Right cardiac atrium (tissue), 5 donors: Measurements from ENCODE around the gene CYB5A. TPM values are rescaled to one million over a fixed set of nuclear protein-coding genes. Genes with fewer than 3 reads are reported as not detected.

Source experiments
- ATAC-seq, 2 donors: fragments of 200-7000 bp; cut with Tn5 transposase; one replicate each; pipeline versions ENCODE4 v1.8.0 to v1.9.1; 2020; ENCODE audit warnings: moderate library complexity in 2 of 2, mild to moderate bottlenecking in 1 of 2
- DNase-seq, 3 donors: peaks; one replicate each; pipeline ENCODE4 v3.0.0-alpha.2; 2020
- H3K27ac ChIP-seq: one replicate; pipeline ENCODE4 v1.5.1; 2013; ENCODE audit warnings: mild to moderate bottlenecking, low read length, control low read depth, moderate library complexity
- H3K27me3 ChIP-seq: one replicate; pipeline ENCODE4 v1.6.1; 2013; ENCODE audit not compliant: control insufficient read depth, insufficient read depth
- H3K4me1 ChIP-seq: one replicate; pipeline ENCODE4 v1.6.1; 2013; ENCODE audit warnings: low read length; ENCODE audit not compliant: control insufficient read depth, insufficient read depth
- H3K4me3 ChIP-seq: one replicate; pipeline ENCODE4 v1.5.1; 2013; ENCODE audit warnings: low read length, control low read depth
- H3K9me3 ChIP-seq: one replicate; pipeline ENCODE4 v1.6.1; 2013; ENCODE audit warnings: low read length; ENCODE audit not compliant: control insufficient read depth
- WGBS: extraction: QIAGEN DNeasy Blood & Tissue Kit; methylation state at CpG from one replicate; pipeline ENCODE4 v1.1.7; 2013; 5-methylcytosine and 5-hydroxymethylcytosine counted together
- intact Hi-C, 4 donors: fragments of 100-400 bp; cut with DNase I; formaldehyde crosslinking; loops; one replicate each; pipeline versions ENCODE4 v1.11.0 to v1.14.0; 2022 to 2023
- polyA plus RNA-seq: library from polyadenylated mRNA; stranded (reverse); fragments of 200-250 nt; gene quantifications from one replicate; pipeline ENCODE4 v1.2.3, GENCODE V29; 2013
- total RNA-seq, 4 donors: library from RNA; stranded (reverse); fragmentation: NEBNext Ultra II Directional; extraction: Animal tissue kit (Norgen Biotek cat#: 25700); gene quantifications; one replicate each; pipeline ENCODE4 v1.2.1, GENCODE V29; 2021
- donor health status: healthy with polysubstance abuse.
- donor health status: DM: no; HTN: yes; CAD: no.
- donor health status: DM: no; HTN: no; CAD: no.
- donor health status: DM: no; HTN: yes; CAD: no; lungs with severe emphysema.
- donor health status: DM: yes; HTN: yes; CAD: no.

Gene CYB5A
- total and polyA plus RNA-seq, 5 donors, result 40.4 to 91.8 (median 53.1) TPM

DNA sequence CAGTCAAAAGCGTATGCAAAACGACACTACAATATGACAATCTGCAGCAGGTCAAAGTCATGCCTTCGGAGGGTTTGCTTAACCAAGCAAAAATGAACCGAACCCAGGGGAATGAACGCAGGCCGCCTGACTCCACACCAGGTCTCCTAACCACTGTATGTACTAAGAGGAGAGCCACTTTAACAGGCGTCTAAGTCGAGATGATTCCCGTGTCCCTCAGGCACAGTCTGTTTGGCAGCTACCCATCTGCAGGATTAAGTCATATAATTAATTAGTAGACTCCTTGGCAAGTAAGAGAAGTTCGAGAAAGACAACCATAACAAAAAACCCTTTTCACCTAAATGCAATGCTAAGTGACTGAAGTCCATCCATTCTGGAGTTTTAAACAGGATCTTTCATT lies 15.2 kb downstream of the CYB5A start:
- Histone ChIP-seq H3K4me3 (no peak overlapping the region), H3K4me1 (peaks cover 17% of the 10 kb centered on the region), H3K27ac (no peak overlapping the region), H3K27me3 (no peaks in the 10 kb centered on the region), H3K9me3 (no peaks in the 10 kb centered on the region)
- DNase-seq (no peak), ATAC-seq (peak in 1 of 2 donors; percentile 32)
- intact Hi-C loops, result no loop called here
- WGBS, result 75% methylated on average over 10 of the region's 10 CpGs

DNA sequence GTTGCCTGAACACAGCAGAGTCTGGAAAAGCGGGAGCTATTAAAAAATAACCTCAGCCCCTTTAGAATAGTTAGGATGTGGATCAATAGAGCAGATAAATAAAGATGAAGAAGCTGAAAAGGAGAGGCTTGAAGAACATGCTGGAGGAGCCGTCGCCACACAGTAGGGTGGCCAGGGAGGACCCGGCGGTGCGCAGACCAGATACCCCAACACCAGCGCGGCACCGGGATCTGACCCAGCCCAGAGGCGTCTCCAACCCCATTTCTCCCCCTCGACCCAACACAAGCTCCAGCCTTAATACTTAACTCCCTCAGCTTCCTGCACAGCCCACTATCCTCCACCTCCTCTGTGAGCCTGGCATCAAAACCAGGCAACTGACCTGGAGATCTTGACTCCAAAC lies 16.0 kb downstream of the CYB5A start:
- no peak overlapping the region for H3K4me3 ChIP-seq
- intact Hi-C loops, result no loop called here
- DNase-seq (no peak), ATAC-seq (no peak)
- H3K27ac ChIP-seq, result no peak overlapping the region
- H3K27me3 ChIP-seq, result no peaks in the 10 kb centered on the region
- no peaks in the 10 kb centered on the region for H3K9me3 ChIP-seq
- 87% methylated on average over 11 of the region's 11 CpGs for WGBS
- peaks cover 11% of the 10 kb centered on the region for H3K4me1 ChIP-seq

DNA sequence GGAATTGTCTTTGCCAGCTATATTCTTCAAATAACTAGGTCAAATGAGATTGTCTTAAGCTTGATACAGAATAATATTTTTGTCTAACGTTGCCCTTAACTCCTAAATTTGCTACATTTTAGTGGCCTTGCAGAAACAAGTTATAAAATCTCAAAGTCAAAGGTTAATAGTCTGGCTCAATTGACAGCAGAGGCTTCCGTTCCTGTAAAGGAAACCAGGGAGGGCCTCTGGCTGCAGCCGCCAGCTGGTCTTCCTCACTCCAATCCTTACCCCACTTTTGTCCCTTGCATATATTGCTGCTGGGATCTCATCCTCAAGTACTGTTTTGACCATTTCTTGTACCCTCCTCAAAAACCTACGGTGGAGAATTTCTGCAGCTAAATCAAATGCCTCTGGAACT lies 17.1 kb downstream of the CYB5A start:
- WGBS, result 60% methylated on average over 4 of the region's 4 CpGs
- H3K27ac ChIP-seq, result no peak overlapping the region
- no peaks in the 10 kb centered on the region for H3K27me3 ChIP-seq
- intact Hi-C loops, result no loop called here
- DNase-seq (no peak), ATAC-seq (no peak)
- H3K4me1 ChIP-seq, result peaks cover 15% of the 10 kb centered on the region
- H3K9me3 ChIP-seq, result no peaks in the 10 kb centered on the region
- no peak overlapping the region for H3K4me3 ChIP-seq

DNA sequence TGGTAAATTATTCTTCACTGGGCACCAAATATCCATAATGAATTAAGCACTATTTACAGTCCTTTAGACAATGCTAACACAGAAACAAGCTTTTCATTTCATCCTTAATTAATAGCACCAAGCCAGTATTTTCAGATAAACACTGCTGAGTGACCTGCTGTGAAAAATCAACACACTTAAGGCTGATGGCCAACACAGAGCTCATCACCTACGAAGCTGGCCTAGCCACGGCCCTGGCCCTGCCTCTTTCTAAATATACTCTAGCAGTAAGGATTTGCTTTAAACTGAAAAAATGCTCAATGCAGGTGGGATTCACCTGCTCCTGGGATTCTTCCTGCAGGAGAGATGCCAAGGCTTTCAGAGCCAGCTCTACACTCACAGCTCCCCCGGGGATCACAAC lies 18.4 kb downstream of the CYB5A start:
- Histone ChIP-seq H3K4me1 (peaks cover 26% of the 10 kb centered on the region), H3K27me3 (no peaks in the 10 kb centered on the region), H3K9me3 (no peaks in the 10 kb centered on the region), H3K4me3 (no peak overlapping the region), H3K27ac (no peak overlapping the region)
- intact Hi-C loops, result no loop called here
- 69% methylated on average over 3 of the region's 3 CpGs for whole genome bisulfite sequencing
- no peak for ATAC-seq
- no peak for DNase-seq

DNA sequence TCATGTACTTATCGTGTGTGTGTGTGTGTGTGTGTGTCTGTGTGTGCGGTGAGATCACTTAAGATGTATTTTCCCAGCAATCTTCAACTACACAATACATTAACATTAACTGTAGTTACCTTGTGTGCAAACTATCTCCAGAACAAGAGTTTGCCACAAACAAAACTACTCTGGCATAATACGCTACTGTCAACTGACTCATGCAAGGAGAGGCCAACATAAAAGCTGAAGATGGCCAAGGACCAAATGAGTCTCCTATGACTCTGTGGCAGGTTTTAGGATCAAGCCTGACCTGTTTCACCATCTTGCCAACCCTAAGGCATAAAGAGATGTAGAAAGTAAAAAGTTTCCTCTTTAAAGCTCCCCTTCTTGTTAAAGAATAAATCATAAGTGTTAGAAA lies 20.1 kb downstream of the CYB5A start:
- no peak for ATAC-seq
- Histone ChIP-seq H3K9me3 (no peaks in the 10 kb centered on the region), H3K4me1 (peaks cover 27% of the 10 kb centered on the region), H3K27ac (no peak overlapping the region), H3K27me3 (no peaks in the 10 kb centered on the region), H3K4me3 (no peak overlapping the region)
- WGBS, result 94% methylated on average over 3 of the region's 3 CpGs
- intact Hi-C loops, result no loop called here
- no peak for DNase-seq

DNA sequence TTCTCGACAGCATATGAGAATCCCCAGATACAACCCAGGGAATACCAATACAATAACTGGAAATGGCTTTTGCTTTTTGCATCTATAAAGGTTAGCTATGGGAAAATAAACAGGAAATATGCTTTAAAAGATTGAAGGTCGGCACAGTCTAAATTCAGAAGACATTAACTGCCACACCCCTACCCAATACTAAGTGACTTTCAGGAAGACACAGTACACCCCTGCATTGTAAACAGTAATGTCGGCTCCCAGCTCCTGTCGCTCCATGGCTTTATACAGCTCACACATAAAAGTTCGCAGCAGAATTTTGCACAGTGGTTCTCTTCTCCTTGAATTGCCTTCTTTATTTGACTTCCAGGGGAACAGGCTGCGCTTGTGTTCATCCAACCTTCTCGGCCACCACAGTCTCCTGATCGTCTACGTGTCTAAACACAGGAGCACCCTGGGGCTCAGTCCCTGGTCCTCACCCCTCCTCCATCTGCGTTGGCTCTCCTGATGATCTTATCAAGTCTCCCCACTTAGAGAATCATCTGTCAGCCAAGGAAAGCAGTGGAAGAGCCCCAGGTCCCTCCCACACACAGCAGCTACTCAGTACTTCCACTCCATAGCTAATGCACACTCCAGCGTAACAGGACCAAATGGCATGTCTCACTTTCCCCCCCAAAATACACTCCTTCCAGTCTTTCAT lies 22.7 kb downstream of the CYB5A start:
- Histone ChIP-seq H3K9me3 (no peaks in the 10 kb centered on the region), H3K27me3 (no peaks in the 10 kb centered on the region), H3K4me1 (peaks cover 22% of the 10 kb centered on the region), H3K4me3 (no peak overlapping the region), H3K27ac (peak overlapping the region; percentile 30)
- WGBS, result 38% methylated on average over 11 of the region's 11 CpGs
- peak; percentile 34 to 76 (median 51) for DNase-seq
- ATAC-seq, result peak; percentile 85 to 92
- intact Hi-C loops, result no loop called here

DNA sequence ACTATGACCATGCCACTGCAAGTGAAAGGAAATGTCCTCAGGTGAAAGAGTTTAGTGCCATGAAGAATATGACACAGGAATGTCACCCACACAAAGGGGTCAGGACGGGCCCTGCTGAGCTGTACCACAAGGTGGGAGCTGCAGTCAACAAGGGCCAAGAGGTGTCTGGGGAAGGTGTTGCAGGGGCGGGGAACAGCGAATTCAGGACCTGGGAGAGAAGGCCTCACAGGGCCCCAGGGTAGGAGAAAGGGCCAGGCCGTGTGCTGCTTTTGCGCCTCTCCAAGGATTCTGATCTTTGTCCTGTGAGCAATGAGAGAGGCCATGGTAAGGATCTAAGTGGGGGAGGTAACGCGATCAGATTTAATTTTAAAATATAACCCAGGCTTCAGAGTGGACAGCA lies 23.6 kb downstream of the CYB5A start:
- 98% methylated on average over 7 of the region's 7 CpGs for WGBS
- no peaks in the 10 kb centered on the region for H3K9me3 ChIP-seq
- H3K4me3 ChIP-seq, result no peak overlapping the region
- H3K27me3 ChIP-seq, result no peaks in the 10 kb centered on the region
- peaks cover 16% of the 10 kb centered on the region for H3K4me1 ChIP-seq
- intact Hi-C loops, result no loop called here
- no peak overlapping the region for H3K27ac ChIP-seq
- DNase-seq, result no peak
- no peak for ATAC-seq

DNA sequence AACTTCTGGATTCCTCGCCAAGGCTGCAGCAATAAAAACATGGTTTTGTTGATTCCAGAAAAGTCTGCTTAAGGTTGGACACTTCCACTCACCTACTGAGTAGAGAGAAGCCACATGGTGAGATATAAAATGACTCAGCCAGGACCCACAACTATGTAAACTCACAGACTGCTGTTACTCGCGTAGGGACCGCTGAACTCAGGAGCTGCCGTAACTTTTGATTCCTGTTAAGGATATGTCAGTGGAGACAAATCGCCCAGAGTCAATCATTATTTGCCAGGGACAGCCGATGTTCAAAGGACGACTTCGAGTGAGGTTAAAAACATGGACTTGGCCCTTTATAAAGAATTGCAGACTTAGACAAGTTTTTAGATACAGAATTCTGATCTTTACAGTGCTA lies 25.6 kb downstream of the CYB5A start:
- Histone ChIP-seq H3K27ac (no peak overlapping the region), H3K9me3 (no peaks in the 10 kb centered on the region), H3K27me3 (no peaks in the 10 kb centered on the region), H3K4me3 (no peak overlapping the region), H3K4me1 (peaks cover 16% of the 10 kb centered on the region)
- ATAC-seq, result no peak
- intact Hi-C loops, result no loop called here
- WGBS, result 76% methylated on average over 9 of the region's 9 CpGs
- no peak for DNase-seq

DNA sequence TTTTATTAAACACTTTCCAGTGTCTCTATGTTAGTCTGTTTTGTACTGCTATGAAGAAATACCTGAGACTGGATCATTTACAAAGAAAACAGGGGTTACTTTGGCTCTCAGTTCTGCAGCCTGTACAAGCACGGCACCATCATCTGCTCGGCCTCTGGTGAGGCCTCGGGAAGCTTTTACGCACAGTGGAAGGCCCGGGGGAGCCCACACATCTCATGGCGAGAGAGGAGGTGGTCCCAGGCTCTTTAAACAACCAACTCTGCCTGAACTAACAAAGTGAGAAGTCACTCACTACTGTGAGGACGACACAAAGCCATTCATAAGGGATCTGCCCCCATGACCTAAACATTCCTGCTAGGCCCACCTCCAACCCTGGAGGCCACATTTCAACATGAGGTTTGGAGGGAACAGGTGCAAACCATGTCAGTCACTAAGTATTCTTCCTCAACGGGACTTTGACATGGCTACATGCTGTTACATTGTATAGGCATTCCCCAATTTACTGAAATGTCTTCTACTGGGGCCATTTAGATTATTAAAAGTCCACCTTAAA lies 26.1 kb downstream of the CYB5A start:
- 88% methylated on average over 8 of the region's 8 CpGs for WGBS
- Histone ChIP-seq H3K27me3 (no peaks in the 10 kb centered on the region), H3K4me1 (peaks cover 16% of the 10 kb centered on the region), H3K4me3 (no peak overlapping the region), H3K9me3 (no peaks in the 10 kb centered on the region), H3K27ac (no peak overlapping the region)
- intact Hi-C loops, result no loop called here
- DNase-seq (no peak), ATAC-seq (no peak)

DNA sequence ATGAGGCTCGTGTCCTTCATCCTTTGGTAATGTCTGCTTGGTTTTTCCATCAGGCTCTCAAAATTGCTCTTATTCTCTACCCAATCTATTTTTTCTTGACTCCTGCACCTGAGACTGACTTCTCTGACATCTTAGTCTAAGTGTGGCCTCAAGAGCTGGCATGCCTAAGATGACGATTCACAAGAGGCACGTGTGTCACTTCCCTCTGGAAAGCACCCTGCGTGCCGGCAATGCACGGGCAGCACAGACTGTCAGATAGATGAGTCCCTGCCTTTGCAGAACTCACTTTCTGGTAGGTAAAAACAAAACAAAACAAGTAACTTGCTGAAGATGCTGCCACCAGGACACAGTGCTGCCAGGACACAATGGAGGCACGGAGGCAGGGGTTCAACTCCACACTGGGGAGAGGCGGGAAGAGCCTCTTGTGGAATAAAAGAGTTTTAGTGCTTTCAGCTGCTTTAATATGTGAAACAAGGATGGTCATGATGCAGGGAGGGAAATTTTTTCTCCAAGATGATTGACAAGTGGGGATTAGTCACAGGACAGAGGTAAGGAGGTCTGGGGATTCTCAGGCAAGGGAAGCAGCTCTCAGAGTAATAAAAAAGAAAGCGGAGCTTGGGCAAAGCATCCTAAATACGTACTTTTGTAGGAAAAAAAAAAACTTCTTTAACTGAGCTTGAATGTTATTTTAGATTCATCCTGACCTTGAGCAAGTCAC lies 27.3 kb downstream of the CYB5A start:
- DNase-seq (no peak), ATAC-seq (no peak)
- 75% methylated on average over 10 of the region's 10 CpGs for WGBS
- intact Hi-C loops, result no loop called here
- Histone ChIP-seq H3K27me3 (no peaks in the 10 kb centered on the region), H3K4me3 (no peak overlapping the region), H3K4me1 (peaks cover 10% of the 10 kb centered on the region), H3K27ac (no peak overlapping the region), H3K9me3 (no peaks in the 10 kb centered on the region)

DNA sequence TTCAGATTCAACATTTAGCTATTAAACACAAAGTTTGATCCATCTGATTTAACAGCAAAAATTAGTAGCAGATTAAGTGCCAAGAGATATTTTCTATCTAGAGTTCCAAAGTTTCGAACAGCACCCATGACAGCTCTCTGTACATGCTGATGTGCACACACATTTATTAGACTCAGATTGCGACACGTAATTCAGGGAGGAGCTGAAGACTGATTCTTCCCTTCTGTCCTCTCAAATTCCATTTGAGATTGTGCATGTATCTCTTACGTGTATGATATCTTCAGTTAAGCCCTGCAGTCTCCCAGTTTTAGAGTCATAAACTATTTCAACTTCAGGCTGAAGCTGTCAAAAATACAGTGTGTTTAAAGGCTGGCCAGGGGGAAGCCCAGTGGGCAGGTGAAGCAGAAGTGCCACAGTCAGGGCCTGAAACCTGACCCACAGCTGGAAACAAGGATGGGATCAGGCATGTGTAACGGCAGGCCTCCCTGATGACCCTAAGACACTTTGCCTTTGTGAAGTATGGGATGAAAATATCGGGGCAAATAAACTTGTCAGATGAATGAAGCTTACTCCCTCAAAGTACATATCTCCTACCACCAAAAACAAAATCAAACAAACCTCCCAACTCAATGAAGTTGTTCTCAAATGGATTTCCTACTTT lies 30.6 kb downstream of the CYB5A start:
- H3K4me3 ChIP-seq, result no peak overlapping the region
- DNase-seq, result no peak
- no peaks in the 10 kb centered on the region for H3K9me3 ChIP-seq
- H3K27me3 ChIP-seq, result no peaks in the 10 kb centered on the region
- no peak overlapping the region for H3K27ac ChIP-seq
- peaks cover 3% of the 10 kb centered on the region for H3K4me1 ChIP-seq
- WGBS, result 78% methylated on average over 6 of the region's 6 CpGs
- ATAC-seq, result no peak
- intact Hi-C loops, result no loop called here
